Thyroid gland (tissue), 4 donors: Measurements from ENCODE around the gene FRMD4A.

Source experiments
- POLR2A ChIP-seq, 2 donors: fragments of 450-650 bp; IDR thresholded peaks; one replicate each; pipeline ENCODE4 v1.6.1; 2017; ENCODE audit warnings: antibody characterized with exemption in 2 of 2, mild to moderate bottlenecking in 2 of 2, moderate library complexity in 1 of 2
- TF ChIP-seq, protein P1 (sequence below), 6 experiments: fragments of 200-600 bp in 3 of 6; fragments of 450-650 bp in 3 of 6; sonication (generic) in 3 of 6; IDR thresholded peaks; one replicate each; pipeline ENCODE4 v1.5.1; 2016 to 2019; ENCODE audit warnings: antibody characterized with exemption in 6 of 6, mild to moderate bottlenecking in 2 of 6, inconsistent platforms in 1 of 6, moderate library complexity in 1 of 6

- TF ChIP-seq, protein P1, sequence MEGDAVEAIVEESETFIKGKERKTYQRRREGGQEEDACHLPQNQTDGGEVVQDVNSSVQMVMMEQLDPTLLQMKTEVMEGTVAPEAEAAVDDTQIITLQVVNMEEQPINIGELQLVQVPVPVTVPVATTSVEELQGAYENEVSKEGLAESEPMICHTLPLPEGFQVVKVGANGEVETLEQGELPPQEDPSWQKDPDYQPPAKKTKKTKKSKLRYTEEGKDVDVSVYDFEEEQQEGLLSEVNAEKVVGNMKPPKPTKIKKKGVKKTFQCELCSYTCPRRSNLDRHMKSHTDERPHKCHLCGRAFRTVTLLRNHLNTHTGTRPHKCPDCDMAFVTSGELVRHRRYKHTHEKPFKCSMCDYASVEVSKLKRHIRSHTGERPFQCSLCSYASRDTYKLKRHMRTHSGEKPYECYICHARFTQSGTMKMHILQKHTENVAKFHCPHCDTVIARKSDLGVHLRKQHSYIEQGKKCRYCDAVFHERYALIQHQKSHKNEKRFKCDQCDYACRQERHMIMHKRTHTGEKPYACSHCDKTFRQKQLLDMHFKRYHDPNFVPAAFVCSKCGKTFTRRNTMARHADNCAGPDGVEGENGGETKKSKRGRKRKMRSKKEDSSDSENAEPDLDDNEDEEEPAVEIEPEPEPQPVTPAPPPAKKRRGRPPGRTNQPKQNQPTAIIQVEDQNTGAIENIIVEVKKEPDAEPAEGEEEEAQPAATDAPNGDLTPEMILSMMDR (IDR thresholded peaks at IDR 0.05), result no peak
- TF ChIP-seq POLR2A (IDR thresholded peaks at IDR 0.05), result no peak
These were observed 307.6 kb downstream of the FRMD4A start for GRCh38 chr10:14022954-14023672.
